Large intestine (tissue), 3 donors: ENCODE results near the gene COPS4. TPM values are rescaled to one million over a fixed set of nuclear protein-coding genes. Genes with fewer than 3 reads are reported as not detected.
"Not testable (repeated sequence)": the region's sequence is repeated elsewhere in the genome, so short reads cannot be mapped to it uniquely, and the experiment has no call there.

Experiments used
- DNase-seq, 2 donors: peaks; one replicate each; pipeline versions ENCODE4 v3.0.0 to v3.0.0-alpha.2; 2013
- H3K27ac ChIP-seq: one replicate; pipeline ENCODE4 v1.5.1; 2013; ENCODE audit warnings: low read length
- H3K27me3 ChIP-seq: 2 replicates; pipeline ENCODE4 v1.6.1; 2013; ENCODE audit warnings: low read length; ENCODE audit not compliant: control insufficient read depth, insufficient read depth
- H3K36me3 ChIP-seq: 2 replicates; pipeline ENCODE4 v1.6.1; 2013; ENCODE audit warnings: low read length; ENCODE audit not compliant: control insufficient read depth, insufficient read depth
- H3K4me1 ChIP-seq: one replicate; pipeline ENCODE4 v1.6.1; 2013; ENCODE audit warnings: low read length; ENCODE audit not compliant: control insufficient read depth, insufficient read depth
- H3K4me3 ChIP-seq: one replicate; pipeline ENCODE4 v1.5.1; 2013; ENCODE audit warnings: low read length
- H3K9me3 ChIP-seq: one replicate; pipeline ENCODE4 v1.6.1; 2013; ENCODE audit warnings: mild to moderate bottlenecking, low read depth, low read length, moderate library complexity; ENCODE audit not compliant: control insufficient read depth
- WGBS: methylation state at CpG from one replicate; pipeline ENCODE4 v1.1.5; 2013; ENCODE audit warnings: low lambda C conversion rate; ENCODE audit not compliant: insufficient coverage; 5-methylcytosine and 5-hydroxymethylcytosine counted together
- polyA plus RNA-seq: library from polyadenylated mRNA; unstranded; fragments of 120-200 nt; gene quantifications from one replicate; pipeline ENCODE4 v1.2.1, GENCODE V29; 2013

Gene COPS4
- polyA plus RNA-seq, 1 donor, result 51.2 TPM

GRCh38 chr4:83022724-83023450 lies 12.1 kb upstream of the COPS4 start:
- no peaks in the 10 kb centered on the region for H3K36me3 ChIP-seq
- H3K27ac ChIP-seq, result no peak overlapping the region
- no peak for DNase-seq
- no CpG with 5 or more reads among the region's 2 CpGs for WGBS
- no peak overlapping the region for H3K4me3 ChIP-seq
- H3K4me1 ChIP-seq, result no peaks in the 10 kb centered on the region
- H3K9me3 ChIP-seq, result peaks cover 9% of the 10 kb centered on the region
- no peaks in the 10 kb centered on the region for H3K27me3 ChIP-seq

GRCh38 chr4:83023599-83023998 lies 11.4 kb upstream of the COPS4 start:
- H3K4me1 ChIP-seq, H3K4me3 ChIP-seq, DNase-seq, H3K36me3 ChIP-seq, H3K27ac ChIP-seq, H3K27me3 ChIP-seq, H3K9me3 ChIP-seq: not testable (repeated sequence)
- 100% methylated on average over 1 of the region's 1 CpG for WGBS

DNA sequence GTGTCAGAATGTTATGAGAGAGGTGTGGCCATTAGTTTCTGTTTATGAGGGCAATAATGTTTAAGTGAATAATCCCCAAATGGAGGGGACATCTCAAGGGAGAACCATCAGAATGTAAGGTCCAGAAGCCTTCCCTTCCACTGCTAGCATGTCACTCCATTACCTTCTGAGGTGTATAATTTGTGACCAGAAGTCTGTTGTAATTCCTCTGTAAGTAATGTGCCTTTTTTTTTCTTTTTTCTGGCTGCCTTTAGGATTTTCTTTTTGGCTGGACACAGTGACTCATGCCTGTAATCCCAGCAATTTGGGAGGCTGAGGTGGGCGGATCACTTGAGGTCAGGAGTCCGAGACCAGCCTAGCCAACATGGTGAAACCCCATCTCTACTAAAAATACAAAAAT lies 10.8 kb upstream of the COPS4 start:
- H3K4me1 ChIP-seq, result no peaks in the 10 kb centered on the region
- H3K36me3 ChIP-seq, result no peaks in the 10 kb centered on the region
- H3K9me3 ChIP-seq, result peaks cover 9% of the 10 kb centered on the region
- H3K27me3 ChIP-seq, result no peaks in the 10 kb centered on the region
- DNase-seq, result no peak
- WGBS, result no CpG with 5 or more reads among the region's 2 CpGs
- no peak overlapping the region for H3K27ac ChIP-seq
- H3K4me3 ChIP-seq, result no peak overlapping the region

DNA sequence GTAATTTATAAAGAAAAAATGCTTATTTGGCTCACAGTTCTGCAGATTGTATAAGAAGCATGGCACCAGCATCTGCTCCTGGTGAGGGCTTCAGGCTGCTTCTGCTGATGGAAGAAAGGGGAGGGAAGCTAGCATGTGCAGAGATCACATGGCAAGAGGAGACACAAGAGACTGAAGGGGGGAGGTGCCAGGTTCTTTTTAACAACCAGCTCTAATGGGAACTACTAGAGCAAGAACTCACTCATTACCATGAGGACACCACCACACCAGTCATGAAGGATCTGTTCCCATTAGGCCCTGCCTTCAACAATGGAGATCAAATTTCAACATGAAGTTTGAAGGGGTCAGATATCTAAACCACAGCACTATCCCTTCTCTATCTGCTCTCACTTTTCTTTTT lies 9.4 kb upstream of the COPS4 start:
- H3K27ac ChIP-seq, result no peak overlapping the region
- peaks cover 9% of the 10 kb centered on the region for H3K9me3 ChIP-seq
- H3K36me3 ChIP-seq, result no peaks in the 10 kb centered on the region
- H3K27me3 ChIP-seq, result no peaks in the 10 kb centered on the region
- no peak overlapping the region for H3K4me3 ChIP-seq
- no peaks in the 10 kb centered on the region for H3K4me1 ChIP-seq
- DNase-seq, result no peak

- DNase-seq, result no peak
- peaks cover 12% of the 10 kb centered on the region for H3K9me3 ChIP-seq
- 80% methylated on average over 1 of the region's 3 CpGs for WGBS
- H3K4me1 ChIP-seq, result no peaks in the 10 kb centered on the region
- H3K36me3 ChIP-seq, result no peaks in the 10 kb centered on the region
- no peak overlapping the region for H3K4me3 ChIP-seq
- H3K27me3 ChIP-seq, result no peaks in the 10 kb centered on the region
- no peak overlapping the region for H3K27ac ChIP-seq
Measured at GRCh38 chr4:83028976-83029375, 6.0 kb upstream of the COPS4 start.

DNA sequence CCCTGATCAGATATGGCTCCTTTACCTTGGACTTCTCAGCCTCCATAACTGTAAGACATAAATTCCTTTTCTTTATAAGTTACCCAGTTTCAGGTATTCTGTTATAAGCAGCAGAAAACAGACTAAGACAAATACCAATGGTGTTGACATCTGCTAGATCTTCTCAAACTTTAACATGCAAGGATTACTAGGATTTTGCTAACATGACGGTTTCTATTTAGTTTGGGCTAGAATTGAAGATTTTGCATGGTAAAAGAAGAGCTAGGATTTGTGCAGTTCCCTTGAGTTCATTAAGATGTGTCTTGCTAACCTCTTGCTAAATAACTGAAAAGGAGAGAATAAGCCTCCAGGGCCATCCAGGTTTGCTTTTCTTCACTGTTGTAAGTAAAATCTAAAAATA lies 5.3 kb upstream of the COPS4 start:
- no CpG with 5 or more reads among the region's 1 CpG for WGBS
- DNase-seq, result no peak
- Histone ChIP-seq H3K27ac (no peak overlapping the region), H3K4me3 (no peak overlapping the region), H3K9me3 (peaks cover 9% of the 10 kb centered on the region), H3K4me1 (no peaks in the 10 kb centered on the region), H3K36me3 (no peaks in the 10 kb centered on the region), H3K27me3 (no peaks in the 10 kb centered on the region)

- Histone ChIP-seq H3K27ac (no peak overlapping the region), H3K36me3 (no peaks in the 10 kb centered on the region), H3K27me3 (no peaks in the 10 kb centered on the region), H3K4me3 (peak overlapping the region; percentile 2), H3K4me1 (peaks cover 10% of the 10 kb centered on the region), H3K9me3 (peaks cover 5% of the 10 kb centered on the region)
- WGBS, result no CpG with 5 or more reads among the region's 5 CpGs
- DNase-seq, result no peak
Measured at GRCh38 chr4:83036991-83037665, 2.1 kb downstream of the COPS4 start.

- Histone ChIP-seq H3K4me1 (peaks cover 10% of the 10 kb centered on the region), H3K9me3 (no peaks in the 10 kb centered on the region), H3K27me3 (no peaks in the 10 kb centered on the region), H3K4me3 (no peak overlapping the region), H3K27ac (no peak overlapping the region), H3K36me3 (peaks cover 2% of the 10 kb centered on the region)
- no peak for DNase-seq
- no CpG with 5 or more reads among the region's 3 CpGs for whole genome bisulfite sequencing
Measured at GRCh38 chr4:83040269-83040668, 5.3 kb downstream of the COPS4 start.

DNA sequence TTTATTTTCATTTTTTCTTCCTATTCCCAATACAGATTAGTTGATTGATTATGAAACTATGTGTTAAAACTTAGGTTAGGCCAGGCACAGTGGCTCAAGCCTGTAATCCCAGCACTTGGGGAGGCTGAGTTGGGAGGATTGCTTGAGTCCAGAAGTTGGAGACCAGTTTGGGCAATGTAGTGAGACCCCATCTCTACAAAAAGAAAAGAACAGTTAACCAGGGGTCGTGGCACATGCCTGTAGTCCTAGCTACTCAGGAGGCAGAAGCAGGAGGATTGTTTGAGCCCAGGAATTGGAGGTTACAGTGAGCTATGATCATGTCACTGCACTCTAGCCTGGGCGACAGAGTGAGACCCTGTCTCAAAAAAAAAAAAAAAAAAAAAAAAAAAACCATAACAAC lies 8.2 kb downstream of the COPS4 start:
- H3K27me3 ChIP-seq, H3K36me3 ChIP-seq, H3K27ac ChIP-seq, DNase-seq, H3K4me3 ChIP-seq, H3K4me1 ChIP-seq, H3K9me3 ChIP-seq: not testable (repeated sequence)
- no CpG with 5 or more reads among the region's 2 CpGs for WGBS

GRCh38 chr4:83043801-83044407 lies 8.9 kb downstream of the COPS4 start:
- Histone ChIP-seq H3K27me3 (no peaks in the 10 kb centered on the region), H3K36me3 (peaks cover 8% of the 10 kb centered on the region), H3K27ac (no peak overlapping the region), H3K4me3 (no peak overlapping the region), H3K9me3 (no peaks in the 10 kb centered on the region), H3K4me1 (no peaks in the 10 kb centered on the region)
- no peak for DNase-seq
- 94% methylated on average over 2 of the region's 14 CpGs for WGBS
